HG03108 (cell line): ENCODE data around the gene MT1M.
"Not testable (repeated sequence)": the region's sequence is repeated elsewhere in the genome, so short reads cannot be mapped to it uniquely, and the experiment has no call there.

ENCODE experiments used
- ATAC-seq: cut with Tn5 transposase; IDR thresholded peaks from one replicate; pipeline ENCODE4 v1.9.1; 2021; ENCODE audit warnings: moderate library complexity; ENCODE audit not compliant: unreplicated experiment

The MT1M gene

DNA sequence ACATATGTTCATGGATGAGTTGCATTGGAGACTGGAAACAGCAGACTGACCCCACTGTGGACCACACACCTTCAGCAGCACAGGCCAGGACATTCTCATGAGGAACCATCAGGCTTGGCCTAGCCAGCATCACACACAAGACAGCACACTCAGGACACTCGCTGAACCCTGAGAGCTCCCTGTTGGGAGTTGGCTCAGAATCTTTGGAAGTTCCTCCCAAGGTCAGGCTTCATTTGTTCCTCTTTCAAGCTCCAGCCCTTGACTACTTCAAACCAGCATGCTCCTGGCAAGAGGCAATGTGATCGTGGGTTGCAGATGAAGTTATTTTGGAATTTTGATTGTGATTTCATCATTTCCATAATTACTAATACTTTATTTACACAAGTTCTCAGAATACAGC is 39.2 kb downstream of the MT1M start:
- not testable (repeated sequence) for ATAC-seq

- not testable (repeated sequence) for ATAC-seq
These were observed 39.7 kb downstream of the MT1M start for GRCh38 chr16:56672171-56672570.

DNA sequence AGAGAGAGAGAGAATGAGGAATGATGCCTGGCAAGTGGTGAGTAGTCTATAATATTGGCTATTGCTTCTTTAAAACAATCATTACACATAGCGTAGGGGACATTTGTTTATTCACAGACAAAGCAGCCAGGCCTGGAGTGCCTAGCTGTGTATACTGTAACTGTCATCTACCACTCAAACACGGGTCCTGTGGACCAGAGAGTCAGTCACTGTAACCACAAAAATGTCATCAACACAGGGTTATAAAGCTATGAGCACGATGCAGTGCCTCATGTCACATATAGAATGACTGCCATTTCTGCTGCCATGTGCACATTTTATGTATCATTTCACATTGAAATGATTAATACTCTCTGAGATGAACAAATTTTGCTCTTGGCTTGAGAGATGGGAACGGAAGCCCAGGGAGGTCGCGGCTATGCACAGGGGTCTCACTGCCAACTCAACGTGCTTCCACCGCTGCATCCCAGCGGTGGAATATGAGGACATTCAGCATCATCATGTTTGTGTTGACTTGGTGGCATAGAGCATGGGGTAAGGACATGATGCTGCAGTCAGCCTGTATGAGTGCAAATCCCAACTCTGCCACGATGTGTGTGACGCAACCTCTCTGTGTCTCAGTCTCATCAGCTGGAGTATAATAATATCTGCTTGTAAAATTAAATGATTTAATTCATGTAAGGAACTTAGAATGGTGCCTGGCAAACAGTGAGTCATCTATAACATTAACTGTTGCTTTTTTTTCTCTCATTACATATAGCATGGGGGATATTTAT is 40.5 kb downstream of the MT1M start:
- ATAC-seq = no peak

GRCh38 chr16:56673921-56674320 is 41.5 kb downstream of the MT1M start:
- ATAC-seq = no peak

DNA sequence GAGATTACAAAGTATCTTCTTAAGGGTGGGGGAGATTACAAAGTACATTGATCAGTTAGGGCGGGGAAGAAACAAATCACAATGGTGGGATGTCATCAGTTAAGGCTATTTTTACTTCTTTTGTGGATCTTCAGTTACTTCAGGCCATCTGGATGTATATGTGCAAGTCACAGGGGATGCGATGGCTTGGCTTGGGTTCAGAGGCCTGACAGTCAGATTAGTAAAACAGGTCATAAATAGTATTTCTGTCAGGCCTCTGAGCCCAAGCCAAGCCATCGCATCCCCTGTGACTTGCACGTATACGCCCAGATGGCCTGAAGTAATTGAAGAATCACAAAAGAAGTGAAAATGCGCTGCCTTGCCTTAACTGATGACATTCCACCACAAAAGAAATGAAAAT is 42.1 kb downstream of the MT1M start:
- not testable (repeated sequence) for ATAC-seq

DNA sequence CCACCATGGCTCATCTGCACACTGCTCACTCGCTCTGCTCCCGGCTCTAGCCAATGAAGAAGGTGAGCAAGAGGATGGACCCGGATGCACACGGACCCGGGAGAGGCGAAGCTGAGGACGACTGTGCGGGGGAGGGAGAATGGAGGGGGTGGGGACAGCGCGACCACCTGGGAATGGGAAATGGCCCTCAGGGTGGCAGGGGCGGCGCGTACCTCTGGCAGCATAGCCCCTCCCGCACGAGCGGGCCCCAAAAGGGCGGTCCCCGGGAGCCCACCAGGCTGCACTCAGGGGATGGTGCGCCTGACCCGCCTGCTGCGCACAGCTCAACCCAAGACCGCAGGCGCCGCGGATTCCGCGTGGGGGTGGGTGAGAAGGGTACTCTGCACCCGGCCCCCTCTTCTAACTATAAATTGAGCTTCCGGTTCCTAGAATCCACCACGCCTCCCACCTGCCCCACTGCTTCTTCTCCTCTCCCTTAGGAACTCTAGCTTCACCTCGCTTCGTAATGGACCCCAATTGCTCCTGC is 43.3 kb downstream of the MT1M start:
- no peak for ATAC-seq

DNA sequence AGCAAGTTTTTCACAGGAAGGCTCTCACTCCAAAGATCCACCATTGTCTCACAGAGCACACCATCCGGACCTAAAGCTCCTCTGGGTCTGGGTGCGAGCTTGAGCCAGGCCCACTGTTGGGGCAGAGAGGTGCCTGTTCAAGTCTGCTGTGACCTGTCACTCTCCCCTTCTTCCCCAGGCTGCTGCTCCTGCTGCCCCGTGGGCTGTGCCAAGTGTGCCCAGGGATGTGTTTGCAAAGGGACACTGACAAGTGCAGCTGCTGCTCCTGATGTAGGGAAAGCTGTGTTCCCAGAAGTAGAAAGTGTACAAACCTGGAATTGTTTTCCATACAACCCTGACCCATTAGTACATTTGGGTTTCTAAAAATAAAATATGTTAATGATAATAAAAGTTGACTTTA is 45.0 kb downstream of the MT1M start:
- ATAC-seq = no peak

DNA sequence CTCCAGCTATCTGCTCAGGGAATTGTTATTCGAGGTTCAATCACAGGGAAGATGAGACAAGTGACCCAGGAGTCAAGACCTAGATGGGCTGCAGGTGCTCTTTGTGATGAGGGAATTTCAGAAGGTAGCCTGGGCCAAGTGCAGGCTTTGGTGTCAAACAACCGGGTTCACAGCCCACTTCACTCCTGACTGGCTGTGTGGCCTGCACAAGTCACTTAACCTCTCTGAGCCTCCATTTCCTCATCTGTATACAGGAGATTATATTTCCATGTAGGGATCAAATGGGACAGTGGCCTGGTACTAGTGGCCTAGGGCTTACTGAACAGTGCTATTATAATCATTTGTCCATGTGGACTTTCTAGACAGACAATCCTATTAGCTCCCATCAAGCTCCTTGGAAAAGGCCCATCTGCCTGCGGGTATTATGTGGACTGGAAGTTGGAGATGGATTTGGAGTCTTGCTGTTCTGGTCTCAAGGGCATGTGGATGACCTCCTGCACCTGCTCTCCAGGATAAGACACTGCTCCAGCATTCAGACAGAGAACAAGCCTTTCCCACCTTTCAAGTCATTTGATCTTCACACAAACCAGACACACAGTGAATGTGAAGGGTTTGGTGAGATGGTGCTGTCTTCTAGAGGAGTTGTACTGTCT is 46.7 kb downstream of the MT1M start:
- ATAC-seq = no peak

DNA sequence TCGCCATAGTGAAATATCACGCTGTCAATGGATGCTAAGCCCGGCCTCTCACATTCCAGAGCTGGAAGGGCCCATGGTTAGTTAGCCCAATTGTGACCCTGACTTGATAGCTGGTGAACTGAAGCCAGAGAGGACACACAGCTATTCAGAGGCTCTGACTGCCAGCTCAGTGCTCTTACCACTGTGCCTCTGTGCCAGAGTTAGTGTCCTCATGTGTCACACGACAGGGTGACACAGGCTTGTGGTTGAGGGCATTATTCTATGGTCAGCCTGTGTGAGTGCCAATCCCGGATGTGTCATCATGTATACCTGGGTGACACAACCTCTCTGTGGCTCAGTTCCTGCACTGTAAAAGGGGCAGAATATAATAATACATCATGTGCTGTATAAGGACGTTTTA is 47.4 kb downstream of the MT1M start:
- no peak for ATAC-seq

- ATAC-seq = peak; percentile 98
These were observed 49.7 kb downstream of the MT1M start, which contains the start of gene MT1X for GRCh38 chr16:56681939-56682702. TSS of gene MT1X (plus strand) at chr16:56682470. CDS start at chr16:56682541, 71 bp downstream.

DNA sequence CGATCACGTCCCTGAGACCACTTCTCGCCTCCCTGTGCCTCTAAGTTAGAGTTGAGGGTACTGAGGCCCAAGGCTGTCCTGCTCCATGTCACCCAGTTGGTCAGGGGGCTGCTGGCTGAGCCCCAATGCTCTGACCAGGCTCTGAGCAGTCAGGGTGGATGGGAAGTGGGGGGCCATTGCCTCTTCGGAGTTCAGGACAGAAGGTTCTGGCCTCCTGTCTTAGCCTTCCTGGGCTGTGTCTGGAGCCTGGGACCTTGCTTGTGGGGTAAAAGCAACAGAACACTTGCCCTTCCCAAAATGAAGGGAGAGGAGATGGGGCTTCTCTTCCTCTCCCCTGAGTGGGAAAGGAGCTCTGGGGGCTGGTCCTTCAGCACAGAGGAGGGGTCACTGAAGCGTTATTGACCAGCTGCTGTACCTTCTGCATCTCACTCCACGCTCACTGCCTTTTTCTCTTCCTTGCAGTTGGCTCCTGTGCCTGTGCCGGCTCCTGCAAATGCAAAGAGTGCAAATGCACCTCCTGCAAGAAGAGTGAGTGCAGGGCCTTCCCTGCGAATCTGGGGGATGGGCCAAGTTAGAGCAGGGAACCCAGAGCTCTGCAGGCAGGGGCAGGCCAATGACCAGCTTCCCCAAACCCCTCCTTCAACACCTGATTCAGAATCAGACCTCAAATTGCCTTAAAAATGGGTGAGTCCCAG is 50.4 kb downstream of the MT1M start:
- no peak for ATAC-seq
